ENCODE results near the gene TBXA2R.
A peak's percentile ranks its signal among the peaks of the same experiment; 100 is the strongest.

The TBXA2R gene

DNA sequence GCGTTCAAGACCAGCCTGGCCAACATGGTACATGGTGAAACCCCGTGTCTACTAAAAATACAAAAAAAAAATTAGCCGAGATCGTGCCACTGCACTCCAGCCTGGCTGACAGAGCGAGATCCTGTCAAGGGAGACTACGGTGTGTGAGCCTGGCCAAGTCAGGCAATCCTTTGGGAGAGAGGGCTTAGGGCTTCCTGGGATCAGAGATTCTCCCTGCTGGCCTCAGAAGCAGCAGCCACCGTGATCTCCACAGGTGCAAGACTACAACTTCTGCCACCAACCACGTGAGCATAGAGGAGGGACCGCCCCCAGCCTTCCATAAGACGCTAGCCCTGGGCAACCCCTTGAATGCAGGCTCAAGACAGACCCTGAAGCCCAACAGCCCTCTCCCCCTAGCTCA is 56.9 kb downstream of the TBXA2R start:
- TF ChIP-seq, protein P1, sequence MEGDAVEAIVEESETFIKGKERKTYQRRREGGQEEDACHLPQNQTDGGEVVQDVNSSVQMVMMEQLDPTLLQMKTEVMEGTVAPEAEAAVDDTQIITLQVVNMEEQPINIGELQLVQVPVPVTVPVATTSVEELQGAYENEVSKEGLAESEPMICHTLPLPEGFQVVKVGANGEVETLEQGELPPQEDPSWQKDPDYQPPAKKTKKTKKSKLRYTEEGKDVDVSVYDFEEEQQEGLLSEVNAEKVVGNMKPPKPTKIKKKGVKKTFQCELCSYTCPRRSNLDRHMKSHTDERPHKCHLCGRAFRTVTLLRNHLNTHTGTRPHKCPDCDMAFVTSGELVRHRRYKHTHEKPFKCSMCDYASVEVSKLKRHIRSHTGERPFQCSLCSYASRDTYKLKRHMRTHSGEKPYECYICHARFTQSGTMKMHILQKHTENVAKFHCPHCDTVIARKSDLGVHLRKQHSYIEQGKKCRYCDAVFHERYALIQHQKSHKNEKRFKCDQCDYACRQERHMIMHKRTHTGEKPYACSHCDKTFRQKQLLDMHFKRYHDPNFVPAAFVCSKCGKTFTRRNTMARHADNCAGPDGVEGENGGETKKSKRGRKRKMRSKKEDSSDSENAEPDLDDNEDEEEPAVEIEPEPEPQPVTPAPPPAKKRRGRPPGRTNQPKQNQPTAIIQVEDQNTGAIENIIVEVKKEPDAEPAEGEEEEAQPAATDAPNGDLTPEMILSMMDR (conservative IDR thresholded peaks at IDR 0.05; ENCODE audit: low read depth, low read length): no peak
- no peak overlapping the region for H3K4me3 ChIP-seq (ENCODE audit: low read depth, low read length)
- no peak for DNase-seq (ENCODE audit: low read depth)

DNA sequence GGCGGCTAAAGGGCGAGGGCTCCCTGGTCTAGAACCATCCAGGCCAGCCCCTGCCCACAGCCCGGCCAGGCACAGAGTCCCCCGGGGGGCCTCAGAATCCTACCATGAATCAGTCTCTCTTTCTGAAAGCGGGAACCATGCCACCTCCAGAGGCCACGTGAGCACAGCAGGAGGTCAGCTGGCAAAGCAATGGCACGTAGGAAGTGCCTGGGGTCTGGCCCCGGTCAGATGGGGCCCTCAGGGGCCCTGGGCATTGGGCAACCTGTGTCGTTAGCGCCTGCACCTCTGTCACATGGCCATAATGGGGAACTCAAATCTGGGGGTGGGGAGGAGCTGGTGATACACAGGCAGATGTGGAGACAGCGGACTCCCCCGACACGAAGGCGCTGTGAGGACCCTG is 58.1 kb downstream of the TBXA2R start:
- TF ChIP-seq, protein P1 (conservative IDR thresholded peaks at IDR 0.05; ENCODE audit: low read depth, low read length): no peak
- no peak overlapping the region for H3K4me3 ChIP-seq (ENCODE audit: low read depth, low read length)
- DNase-seq (ENCODE audit: low read depth): no peak

DNA sequence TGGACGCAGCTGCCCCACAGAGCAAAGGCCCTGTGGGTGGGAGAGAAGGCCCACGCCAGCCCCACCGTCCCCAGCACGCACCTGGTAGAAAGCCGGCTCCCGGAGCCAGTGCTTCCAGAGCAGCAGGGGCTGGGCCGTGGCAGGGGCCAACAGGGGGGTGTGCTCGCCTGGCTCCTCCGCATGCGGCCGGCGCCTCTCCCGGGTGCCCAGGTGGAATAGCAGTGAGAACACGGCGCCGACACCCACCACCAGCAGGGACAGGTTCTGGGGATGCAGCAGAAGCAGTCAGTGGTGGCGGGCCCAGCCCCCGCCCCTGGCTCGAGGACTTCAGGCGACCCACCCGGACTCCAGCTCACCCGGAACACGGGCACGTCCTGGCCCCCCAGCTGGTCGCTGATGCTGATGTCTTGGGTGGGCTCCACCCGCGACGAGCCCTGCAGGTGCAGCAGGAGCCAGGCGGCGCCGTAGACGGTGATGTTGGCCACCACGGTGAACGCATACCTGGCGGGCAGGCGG is 58.9 kb downstream of the TBXA2R start:
- TF ChIP-seq, protein P1 (conservative IDR thresholded peaks at IDR 0.05; ENCODE audit: low read depth, low read length): no peak
- no peak overlapping the region for H3K4me3 ChIP-seq (ENCODE audit: low read depth, low read length)

DNA sequence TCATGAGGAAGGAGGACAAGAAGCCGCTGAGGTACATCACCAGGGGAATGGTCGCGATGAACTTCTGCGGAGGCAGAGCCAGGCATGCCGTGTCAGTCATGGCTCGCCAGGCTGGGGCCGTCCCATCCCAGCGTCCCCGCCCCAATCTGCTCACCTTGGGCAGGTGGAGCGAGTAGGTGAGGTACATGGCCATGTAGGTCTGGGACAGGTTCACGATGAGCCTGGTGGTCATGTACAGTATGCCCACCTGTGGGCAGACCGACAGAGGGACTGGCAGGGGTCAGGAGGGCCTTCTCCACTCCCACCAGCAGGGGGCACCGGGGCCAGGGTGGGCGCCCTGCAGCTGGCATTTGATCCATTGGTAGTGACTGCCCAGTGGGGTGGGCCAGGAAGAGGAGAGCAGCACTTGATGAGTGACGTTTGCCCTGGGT is 59.4 kb downstream of the TBXA2R start:
- no peak for DNase-seq (ENCODE audit: low read depth)
- no peak overlapping the region for H3K4me3 ChIP-seq (ENCODE audit: low read depth, low read length)
- TF ChIP-seq, protein P1 (conservative IDR thresholded peaks at IDR 0.05; ENCODE audit: low read depth, low read length): peak; percentile 66

More for the DNA sequence above, 58.9 kb downstream of the TBXA2R start:
- DNase-seq (ENCODE audit: low read depth): no peak

DNA sequence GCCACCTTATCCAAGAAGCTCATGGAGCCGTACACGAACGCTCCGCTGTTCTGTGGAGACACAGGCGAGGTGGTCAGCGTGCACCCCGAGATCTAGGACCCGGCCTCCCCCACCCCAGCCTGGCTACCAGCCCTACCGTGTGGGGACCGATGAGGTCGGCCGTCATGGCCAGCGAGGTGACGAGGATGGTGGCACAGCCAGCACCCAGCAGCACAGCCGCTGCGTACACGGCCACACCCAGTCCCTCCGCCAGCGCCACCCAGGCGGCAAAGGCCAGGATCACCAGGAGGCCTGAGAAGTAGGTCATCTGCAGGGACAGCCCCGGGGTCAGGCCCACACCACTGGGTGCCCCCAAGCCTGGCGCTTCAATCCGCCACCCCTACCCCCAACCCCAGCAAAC is 60.6 kb downstream of the TBXA2R start:
- TF ChIP-seq, protein P1 (conservative IDR thresholded peaks at IDR 0.05; ENCODE audit: low read depth, low read length): no peak
- H3K4me3 ChIP-seq (ENCODE audit: low read depth, low read length): no peak overlapping the region
- no peak for DNase-seq (ENCODE audit: low read depth)

DNA sequence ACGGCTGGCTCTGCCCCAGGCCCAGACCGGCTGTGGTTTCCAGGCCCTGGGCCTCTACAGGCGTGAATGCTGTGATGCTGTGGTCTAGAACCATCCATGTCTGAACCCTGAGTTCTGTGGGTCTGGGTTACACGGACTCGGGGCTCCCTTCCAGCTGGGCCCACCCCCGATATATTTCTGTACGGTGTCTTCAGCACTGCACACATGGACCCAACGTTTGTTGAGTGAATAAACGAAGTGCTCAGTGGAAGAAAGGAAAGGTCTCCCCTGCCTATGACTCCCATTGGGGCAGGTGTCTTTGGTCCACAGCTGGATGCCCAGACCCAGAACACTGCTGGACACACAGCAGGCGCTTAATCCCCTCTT is 61.0 kb downstream of the TBXA2R start:
- H3K4me3 ChIP-seq (ENCODE audit: low read depth, low read length): no peak overlapping the region
- no peak for DNase-seq (ENCODE audit: low read depth)
- TF ChIP-seq, protein P1 (conservative IDR thresholded peaks at IDR 0.05; ENCODE audit: low read depth, low read length): no peak
